Measurements from ENCODE around the gene H6PD.

Gene H6PD

GRCh38 chr1:9261496-9261895, 26.9 kb downstream of the H6PD start:
- Histone ChIP-seq H3K4me1 (no peaks in the 10 kb centered on the region), H3K36me3 (no peaks in the 10 kb centered on the region), H3K9me3 (no peaks in the 10 kb centered on the region), H3K4me3 (ENCODE audit: low read depth, low read length) (no peak overlapping the region), H3K27me3 (no peaks in the 10 kb centered on the region)
- DNase-seq = no peak
- TF ChIP-seq CTCF (IDR thresholded peaks at IDR 0.05; ENCODE audit: low read depth, low read length) = no peak

- Histone ChIP-seq H3K4me1 (no peaks in the 10 kb centered on the region), H3K36me3 (no peaks in the 10 kb centered on the region), H3K4me3 (ENCODE audit: low read depth, low read length) (no peak overlapping the region), H3K27me3 (no peaks in the 10 kb centered on the region), H3K9me3 (no peaks in the 10 kb centered on the region)
- no peak for DNase-seq
- TF ChIP-seq CTCF (IDR thresholded peaks at IDR 0.05; ENCODE audit: low read depth, low read length) = no peak
Observed at GRCh38 chr1:9262096-9262986, 27.8 kb downstream of the H6PD start.

GRCh38 chr1:9263276-9263855, 28.8 kb downstream of the H6PD start:
- DNase-seq = no peak
- Histone ChIP-seq H3K27me3 (no peaks in the 10 kb centered on the region), H3K4me1 (no peaks in the 10 kb centered on the region), H3K9me3 (no peaks in the 10 kb centered on the region), H3K36me3 (no peaks in the 10 kb centered on the region), H3K4me3 (ENCODE audit: low read depth, low read length) (no peak overlapping the region)
- no peak for TF ChIP-seq CTCF (IDR thresholded peaks at IDR 0.05; ENCODE audit: low read depth, low read length)

DNA sequence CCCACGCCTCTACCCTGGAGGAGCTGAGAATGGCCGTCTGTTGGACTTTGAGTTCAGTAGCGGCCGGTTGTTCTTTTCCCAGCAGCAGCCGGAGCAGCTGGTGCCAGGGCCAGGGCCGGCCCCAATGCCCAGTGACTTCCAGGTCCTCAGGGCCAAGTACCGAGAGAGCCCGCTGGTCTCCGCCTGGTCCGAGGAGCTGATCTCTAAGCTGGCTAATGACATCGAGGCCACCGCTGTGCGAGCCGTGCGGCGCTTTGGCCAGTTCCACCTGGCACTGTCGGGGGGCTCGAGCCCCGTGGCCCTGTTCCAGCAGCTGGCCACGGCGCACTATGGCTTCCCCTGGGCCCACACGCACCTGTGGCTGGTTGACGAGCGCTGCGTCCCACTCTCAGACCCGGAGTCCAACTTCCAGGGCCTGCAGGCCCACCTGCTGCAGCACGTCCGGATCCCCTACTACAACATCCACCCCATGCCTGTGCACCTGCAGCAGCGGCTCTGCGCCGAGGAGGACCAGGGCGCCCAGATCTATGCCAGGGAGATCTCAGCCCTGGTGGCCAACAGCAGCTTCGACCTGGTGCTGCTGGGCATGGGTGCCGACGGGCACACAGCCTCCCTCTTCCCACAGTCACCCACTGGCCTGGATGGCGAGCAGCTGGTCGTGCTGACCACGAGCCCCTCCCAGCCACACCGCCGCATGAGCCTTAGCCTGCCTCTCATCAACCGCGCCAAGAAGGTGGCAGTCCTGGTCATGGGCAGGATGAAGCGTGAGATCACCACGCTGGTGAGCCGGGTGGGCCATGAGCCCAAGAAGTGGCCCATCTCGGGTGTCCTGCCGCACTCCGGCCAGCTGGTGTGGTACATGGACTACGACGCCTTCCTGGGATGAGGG, 29.7 kb downstream of the H6PD start:
- no peak for TF ChIP-seq CTCF (IDR thresholded peaks at IDR 0.05; ENCODE audit: low read depth, low read length)
- no peaks in the 10 kb centered on the region for H3K36me3 ChIP-seq

GRCh38 chr1:9265037-9265436, 30.5 kb downstream of the H6PD start:
- Histone ChIP-seq H3K27me3 (no peaks in the 10 kb centered on the region), H3K36me3 (no peaks in the 10 kb centered on the region), H3K4me1 (no peaks in the 10 kb centered on the region), H3K4me3 (ENCODE audit: low read depth, low read length) (no peak overlapping the region), H3K9me3 (no peaks in the 10 kb centered on the region)
- no peak for DNase-seq
- no peak for TF ChIP-seq CTCF (IDR thresholded peaks at IDR 0.05; ENCODE audit: low read depth, low read length)

More for the DNA sequence above, 29.7 kb downstream of the H6PD start:
- H3K4me3 ChIP-seq (ENCODE audit: low read depth, low read length) = no peak overlapping the region
- no peaks in the 10 kb centered on the region for H3K9me3 ChIP-seq
- no peaks in the 10 kb centered on the region for H3K4me1 ChIP-seq
- no peaks in the 10 kb centered on the region for H3K27me3 ChIP-seq
- DNase-seq = no peak
